Breast epithelium (tissue), 3 donors: ENCODE data around the gene NCOA1.

Experiments used
- POLR2A ChIP-seq: fragments of 450-650 bp; IDR thresholded peaks from one replicate; pipeline ENCODE4 v1.6.1; 2016; ENCODE audit warnings: antibody characterized with exemption, mild to moderate bottlenecking, moderate library complexity
- POLR2AphosphoS5 ChIP-seq, 3 donors: sonication (generic); formaldehyde crosslinking; IDR thresholded peaks; one replicate each; pipeline ENCODE4 v1.6.1; 2017; ENCODE audit warnings: antibody characterized with exemption in 3 of 3
- TF ChIP-seq, protein P1 (sequence below), 3 donors: fragments of 450-650 bp; IDR thresholded peaks; one replicate each; pipeline ENCODE4 v1.5.1; 2016 to 2017; ENCODE audit warnings: antibody characterized with exemption in 3 of 3, mild to moderate bottlenecking in 3 of 3, moderate library complexity in 3 of 3

DNA sequence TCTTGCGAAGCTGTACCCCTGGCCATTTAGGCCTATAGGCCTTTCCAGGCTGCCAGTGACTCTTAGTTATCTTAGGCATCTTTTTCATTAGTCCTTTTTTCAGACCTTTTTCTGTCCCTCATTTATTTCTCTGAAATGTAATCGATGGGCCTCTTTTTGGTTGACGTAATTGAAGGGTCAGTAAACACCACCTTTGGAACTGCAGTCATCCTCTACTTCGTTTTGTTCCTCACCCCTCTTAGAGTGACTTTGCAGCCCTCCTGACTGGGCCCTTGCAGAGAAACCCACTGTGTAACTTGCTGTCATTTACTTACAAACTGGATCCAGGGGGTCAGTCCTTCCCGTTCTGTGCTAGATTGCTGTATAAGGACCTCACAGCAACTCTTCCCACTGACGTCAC is 325.4 kb downstream of the NCOA1 start:
- TF ChIP-seq POLR2A: no peak
- TF ChIP-seq, protein P1, sequence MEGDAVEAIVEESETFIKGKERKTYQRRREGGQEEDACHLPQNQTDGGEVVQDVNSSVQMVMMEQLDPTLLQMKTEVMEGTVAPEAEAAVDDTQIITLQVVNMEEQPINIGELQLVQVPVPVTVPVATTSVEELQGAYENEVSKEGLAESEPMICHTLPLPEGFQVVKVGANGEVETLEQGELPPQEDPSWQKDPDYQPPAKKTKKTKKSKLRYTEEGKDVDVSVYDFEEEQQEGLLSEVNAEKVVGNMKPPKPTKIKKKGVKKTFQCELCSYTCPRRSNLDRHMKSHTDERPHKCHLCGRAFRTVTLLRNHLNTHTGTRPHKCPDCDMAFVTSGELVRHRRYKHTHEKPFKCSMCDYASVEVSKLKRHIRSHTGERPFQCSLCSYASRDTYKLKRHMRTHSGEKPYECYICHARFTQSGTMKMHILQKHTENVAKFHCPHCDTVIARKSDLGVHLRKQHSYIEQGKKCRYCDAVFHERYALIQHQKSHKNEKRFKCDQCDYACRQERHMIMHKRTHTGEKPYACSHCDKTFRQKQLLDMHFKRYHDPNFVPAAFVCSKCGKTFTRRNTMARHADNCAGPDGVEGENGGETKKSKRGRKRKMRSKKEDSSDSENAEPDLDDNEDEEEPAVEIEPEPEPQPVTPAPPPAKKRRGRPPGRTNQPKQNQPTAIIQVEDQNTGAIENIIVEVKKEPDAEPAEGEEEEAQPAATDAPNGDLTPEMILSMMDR (IDR thresholded peaks at IDR 0.05): no peak
- TF ChIP-seq POLR2AphosphoS5 (IDR thresholded peaks at IDR 0.05): no peak
